AG09309 (cell line): ENCODE measurements around the gene WDR73.

ENCODE experiments used
- DNase-seq: peaks from one replicate; pipeline ENCODE4 v3.0.0-alpha.2; 2010; ENCODE audit warnings: low read depth
- H3K4me3 ChIP-seq: 2 replicates; pipeline ENCODE4 v1.5.1; 2011; ENCODE audit warnings: mild to moderate bottlenecking, low read depth, low read length, moderate library complexity; ENCODE audit not compliant: control insufficient read depth
- TF ChIP-seq, protein P1 (sequence below): IDR thresholded peaks from 2 replicates; pipeline ENCODE4 v1.5.1; 2011; ENCODE audit warnings: mild to moderate bottlenecking, low read depth, low read length, inconsistent platforms; ENCODE audit not compliant: insufficient read depth, control insufficient read depth; ENCODE audit errors: missing control alignments

Gene WDR73

DNA sequence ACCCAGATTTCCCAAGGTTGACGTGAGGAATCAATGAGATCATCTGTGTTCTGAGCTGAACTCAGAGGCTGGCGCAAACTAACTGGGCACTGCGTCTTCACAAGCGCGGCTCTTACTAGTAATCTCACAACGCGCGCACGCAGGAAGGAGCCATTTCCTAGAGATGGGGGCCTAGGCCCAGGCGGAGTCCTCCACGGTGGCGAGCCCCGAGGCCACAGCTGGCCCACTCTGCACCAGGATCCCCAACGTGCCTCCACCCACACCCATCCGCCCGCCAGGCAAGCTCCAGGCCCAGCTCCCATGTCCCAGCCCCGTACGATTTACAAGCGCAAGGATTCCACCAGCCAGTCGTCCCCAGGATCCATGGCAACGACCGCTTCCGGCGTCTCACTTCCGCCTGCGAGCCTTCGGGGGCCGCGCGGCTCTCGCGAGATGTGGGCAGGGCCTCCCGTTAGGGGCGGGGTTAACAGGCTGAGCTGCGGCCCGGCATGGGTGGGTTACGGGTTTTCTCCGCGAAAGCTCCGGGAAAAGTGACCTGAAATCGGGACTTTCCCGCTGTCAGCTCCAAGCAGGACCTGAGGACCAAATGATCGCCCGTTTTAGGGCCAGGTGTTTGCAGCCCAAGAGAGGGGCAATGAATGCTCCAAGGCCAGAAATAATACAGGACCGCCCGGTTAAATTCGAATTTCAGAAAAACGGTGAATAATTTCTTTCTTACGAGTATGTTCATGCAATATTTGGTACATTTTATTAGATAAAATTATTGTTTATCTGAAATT lies at the start of gene WDR73:
Gene WDR73, minus strand, starts transcription at position 374 of the 779 bp plus-strand sequence. Its CDS starts 9 bp downstream, at position 365.
- TF ChIP-seq, protein P1, sequence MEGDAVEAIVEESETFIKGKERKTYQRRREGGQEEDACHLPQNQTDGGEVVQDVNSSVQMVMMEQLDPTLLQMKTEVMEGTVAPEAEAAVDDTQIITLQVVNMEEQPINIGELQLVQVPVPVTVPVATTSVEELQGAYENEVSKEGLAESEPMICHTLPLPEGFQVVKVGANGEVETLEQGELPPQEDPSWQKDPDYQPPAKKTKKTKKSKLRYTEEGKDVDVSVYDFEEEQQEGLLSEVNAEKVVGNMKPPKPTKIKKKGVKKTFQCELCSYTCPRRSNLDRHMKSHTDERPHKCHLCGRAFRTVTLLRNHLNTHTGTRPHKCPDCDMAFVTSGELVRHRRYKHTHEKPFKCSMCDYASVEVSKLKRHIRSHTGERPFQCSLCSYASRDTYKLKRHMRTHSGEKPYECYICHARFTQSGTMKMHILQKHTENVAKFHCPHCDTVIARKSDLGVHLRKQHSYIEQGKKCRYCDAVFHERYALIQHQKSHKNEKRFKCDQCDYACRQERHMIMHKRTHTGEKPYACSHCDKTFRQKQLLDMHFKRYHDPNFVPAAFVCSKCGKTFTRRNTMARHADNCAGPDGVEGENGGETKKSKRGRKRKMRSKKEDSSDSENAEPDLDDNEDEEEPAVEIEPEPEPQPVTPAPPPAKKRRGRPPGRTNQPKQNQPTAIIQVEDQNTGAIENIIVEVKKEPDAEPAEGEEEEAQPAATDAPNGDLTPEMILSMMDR, result no peak
- H3K4me3 ChIP-seq, result peak within 1 kb of the TSS; percentile 55
- peak; percentile 63 for DNase-seq

DNA sequence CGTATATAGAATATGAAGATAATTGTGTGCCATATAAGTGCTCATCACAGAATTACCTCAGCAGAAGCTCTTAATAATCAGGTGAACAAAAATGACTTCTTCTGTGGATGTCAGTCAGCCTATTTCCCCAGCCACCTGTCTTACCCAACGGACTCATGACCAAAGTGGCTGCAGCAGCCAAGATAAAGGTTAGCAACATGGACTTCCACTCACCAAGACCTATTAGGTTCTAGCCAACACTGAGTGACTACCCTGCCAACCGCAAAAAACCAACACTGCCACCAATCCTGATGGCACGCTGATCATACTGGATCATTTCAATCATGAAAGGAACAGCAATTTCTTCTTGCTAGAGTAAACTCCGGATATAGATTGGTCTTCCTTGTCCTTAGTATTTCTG lies 49.7 kb upstream of the WDR73 start:
- TF ChIP-seq, protein P1, result no peak
- no peak for DNase-seq
- no peak overlapping the region for H3K4me3 ChIP-seq

DNA sequence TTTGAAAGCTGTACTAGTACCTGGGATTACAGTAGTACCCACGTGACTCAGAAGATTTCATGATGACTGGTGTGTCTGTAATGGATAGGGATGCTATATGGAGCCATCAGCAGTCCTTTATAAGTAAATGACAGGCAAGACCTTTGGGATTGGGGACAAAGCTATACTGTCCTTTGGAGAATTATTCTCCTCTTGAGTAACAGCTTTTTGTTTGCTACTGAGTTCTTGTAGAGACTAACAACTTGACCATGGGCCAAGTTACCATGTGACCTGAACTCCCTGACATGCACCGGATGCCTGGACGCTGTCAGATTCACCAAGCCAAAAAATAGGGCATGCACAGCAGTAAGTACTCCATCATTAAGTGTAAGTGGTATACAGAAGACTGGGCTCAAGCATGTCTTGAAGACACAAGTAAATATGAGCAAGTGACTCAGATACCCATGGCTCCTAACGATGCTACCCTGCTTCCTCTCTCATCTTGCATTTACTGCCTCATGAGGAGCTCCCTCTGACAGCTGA lies 48.9 kb upstream of the WDR73 start:
- TF ChIP-seq, protein P1, result no peak
- no peak overlapping the region for H3K4me3 ChIP-seq

DNA sequence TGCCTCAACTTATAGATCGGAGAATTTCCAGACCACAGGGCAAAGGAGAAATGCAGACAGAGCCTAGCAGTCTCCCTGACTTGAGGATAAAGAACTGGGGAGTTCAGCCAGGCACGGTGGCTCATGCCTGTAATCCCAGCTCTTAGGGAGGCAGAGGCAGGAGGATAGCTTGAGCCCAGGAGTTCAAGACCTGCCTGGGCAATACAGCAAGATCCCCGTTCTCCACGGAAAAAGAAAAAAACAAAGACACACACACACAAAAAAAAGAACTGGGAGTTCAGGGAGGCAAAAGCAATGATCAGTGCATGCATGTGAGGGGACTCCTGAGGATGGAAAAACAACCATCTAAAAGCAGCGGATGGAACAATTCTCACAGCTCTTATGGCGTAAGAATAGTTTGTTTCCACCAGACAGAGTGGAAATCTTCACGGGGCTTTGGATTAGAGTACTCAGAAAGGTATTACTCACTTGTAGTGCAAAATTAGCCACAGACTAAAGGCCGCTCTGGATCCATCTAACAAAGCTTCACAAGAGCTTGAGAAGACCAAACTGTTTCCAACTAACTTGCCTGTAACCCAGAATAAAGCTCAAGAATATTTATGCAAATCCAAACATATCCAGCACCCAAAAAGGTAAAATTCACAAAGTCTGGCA lies 45.6 kb upstream of the WDR73 start:
- no peak overlapping the region for H3K4me3 ChIP-seq
- DNase-seq, result no peak
- TF ChIP-seq, protein P1, result no peak

More for the DNA sequence above, 48.9 kb upstream of the WDR73 start:
- no peak for DNase-seq

DNA sequence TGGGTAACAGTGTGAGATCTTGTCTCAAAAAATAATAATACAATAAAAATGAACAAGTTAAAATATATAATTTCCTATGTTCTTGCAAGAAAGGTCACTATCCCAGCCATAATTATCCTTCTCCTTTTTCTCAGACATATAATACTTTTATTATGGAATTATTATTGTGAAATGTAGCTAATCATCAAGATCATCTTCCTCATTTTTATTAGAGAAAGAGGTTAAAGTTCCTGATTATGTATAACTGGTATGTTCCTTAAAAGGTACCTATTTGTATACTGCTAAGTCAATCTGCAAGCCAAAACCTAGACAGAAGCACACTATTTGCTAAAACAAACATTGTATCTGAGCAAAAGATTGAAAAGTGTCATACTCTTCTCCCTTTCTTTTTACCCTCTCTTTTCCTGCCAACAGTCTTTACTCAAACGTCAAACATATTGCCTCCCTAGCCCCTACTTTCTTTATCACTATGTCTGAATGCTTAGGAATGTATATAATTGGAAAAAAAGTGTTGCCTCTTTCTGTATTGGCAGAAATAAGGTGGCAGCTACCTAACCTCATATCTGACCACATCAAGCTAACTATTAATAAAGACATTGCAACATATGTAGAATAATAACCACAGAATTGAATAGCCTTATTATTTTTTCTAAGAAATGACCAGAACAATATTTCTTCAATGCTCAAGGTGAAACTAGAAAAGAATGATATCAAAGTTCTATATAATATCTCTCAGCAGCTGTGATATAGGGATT lies 43.3 kb upstream of the WDR73 start:
- H3K4me3 ChIP-seq, result no peak overlapping the region
- TF ChIP-seq, protein P1, result no peak
- no peak for DNase-seq

DNA sequence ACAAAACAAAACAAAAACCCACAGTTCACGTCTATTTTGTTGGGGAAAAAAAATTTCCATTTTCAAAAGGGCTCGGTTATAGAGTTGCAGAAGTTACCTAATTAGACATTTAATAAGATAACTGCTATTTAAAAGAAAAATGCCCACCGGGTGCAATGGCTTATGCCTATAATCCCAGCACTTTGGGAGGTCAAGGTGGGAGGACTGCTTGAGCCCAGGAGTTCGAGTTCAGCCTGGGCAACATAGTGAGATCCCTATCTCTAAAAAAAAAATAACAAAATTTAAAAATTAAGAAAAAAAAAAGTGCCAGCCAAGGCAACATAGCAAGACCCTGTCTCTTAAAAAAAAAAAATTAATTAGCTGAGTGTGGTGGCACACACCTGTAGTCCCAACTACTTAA lies 42.7 kb upstream of the WDR73 start:
- DNase-seq, result no peak
- TF ChIP-seq, protein P1, result no peak
- no peak overlapping the region for H3K4me3 ChIP-seq
